Activated T-helper 9 cell treated with anti-CD3 and anti-CD28 coated beads, Interleukin-2, amount 50 U/mL, for 16 hours (primary cell): ENCODE data around the gene SYTL2.
A peak's percentile ranks its signal among the peaks of the same experiment; 100 is the strongest.

Experiments used
- DNase-seq: peaks from one replicate; pipeline ENCODE4 v3.0.0-alpha.2; 2020; ENCODE audit warnings: low read depth

The SYTL2 gene

DNA sequence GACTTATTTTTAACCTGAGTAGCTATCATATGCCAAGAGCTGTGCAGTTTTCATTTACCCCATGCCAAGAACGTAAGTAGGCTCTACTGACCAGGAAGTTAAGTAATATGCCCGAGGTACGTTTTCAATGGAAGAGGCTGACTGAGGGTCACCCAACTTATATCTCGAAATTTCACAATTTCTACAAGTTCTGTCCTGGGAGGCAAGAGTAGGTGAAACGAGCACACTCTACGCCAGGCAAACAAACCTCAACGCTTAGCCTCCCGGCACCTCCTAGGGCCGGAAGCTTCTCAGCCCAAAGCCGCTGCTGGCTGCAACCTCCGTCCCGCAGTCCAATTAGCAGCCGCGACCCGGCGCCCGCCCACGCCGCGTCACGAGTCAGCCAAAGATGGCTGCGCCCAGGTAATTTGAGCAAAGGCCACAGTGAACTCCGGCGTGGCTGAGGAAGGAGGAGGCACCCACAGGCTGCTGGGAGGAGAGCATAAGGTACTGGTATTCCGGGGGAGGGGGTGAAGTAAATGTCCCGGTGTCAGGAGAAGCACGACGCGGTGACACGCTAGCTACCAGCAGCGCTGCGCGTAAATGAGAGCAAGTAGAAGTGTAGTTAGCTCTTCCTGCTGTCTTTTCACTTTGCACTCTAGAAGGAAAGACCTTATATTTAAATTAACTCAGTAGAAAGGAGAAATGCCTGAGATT is 163.2 kb downstream of the SYTL2 start, which contains the start of gene TMEM126A:
Gene TMEM126A (plus strand): TSS at position 364 of the 696 bp plus-strand sequence. CDS start 2,289 bp downstream, outside the sequence.
- peak; percentile 86 for DNase-seq

DNA sequence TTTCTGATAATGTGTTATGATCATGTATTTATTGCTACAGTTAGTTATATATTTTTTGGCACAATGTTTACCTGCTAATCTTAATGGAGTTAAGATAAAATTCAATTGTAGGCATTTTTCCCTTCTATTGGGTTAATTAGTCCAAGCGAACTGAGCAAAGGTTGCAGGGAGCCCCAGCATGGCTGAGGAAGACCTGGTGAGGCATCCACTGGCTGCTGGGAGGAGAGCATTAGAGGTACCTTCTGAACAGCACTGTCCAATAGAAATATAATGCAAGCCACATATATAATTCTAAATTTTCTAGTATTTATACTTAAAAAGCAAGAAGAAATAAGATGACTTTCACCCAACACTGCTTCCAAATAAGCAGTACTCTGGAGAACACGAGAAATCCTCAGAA is 163.9 kb downstream of the SYTL2 start:
- no peak for DNase-seq
